ENCODE data around the gene UBR4. TPM values are rescaled to one million over a fixed set of nuclear protein-coding genes. Genes with fewer than 3 reads are reported as not detected.

UBR4 gene
- total RNA-seq, 6 experiments from 2014 or later, result 73.0 to 132 (median 90.1) TPM

DNA sequence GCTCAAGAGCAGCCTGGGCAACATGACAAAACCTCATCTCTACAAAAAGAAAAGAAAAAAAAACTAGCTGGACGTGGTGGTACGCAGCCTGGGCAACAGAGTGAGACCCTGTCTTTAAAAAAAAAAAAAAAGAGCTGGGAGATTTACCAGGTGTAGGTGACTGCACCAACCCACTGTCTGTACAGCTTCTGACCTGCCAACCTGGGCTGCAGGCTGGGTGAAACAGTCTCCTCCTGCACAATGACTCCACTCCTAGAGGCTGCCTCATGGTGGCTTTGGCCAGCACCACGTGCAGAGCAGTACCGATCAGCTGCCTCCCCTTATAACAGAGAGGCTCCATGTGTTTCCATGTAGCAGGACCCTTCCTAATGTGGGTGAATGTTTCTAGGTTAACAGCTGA is 45.2 kb upstream of the UBR4 start:
- Histone ChIP-seq H3K27ac (no peak overlapping the region), H3K9me3 (no peaks in the 10 kb centered on the region), H3K4me3 (no peak overlapping the region), H3K36me3 (peaks cover 0 to 33% (median 19%) of the 10 kb centered on the region in 4 donors), H3K4me1 (peaks cover 0 to 18% (median 6%) of the 10 kb centered on the region in 4 donors), H3K27me3 (no peaks in the 10 kb centered on the region)
- no peak for ATAC-seq
- intact Hi-C loops (cut with DNase I), result no loop called here
- no peak for DNase-seq
- 100% methylated on average over 2 of the region's 4 CpGs for WGBS (ENCODE audit: insufficient coverage, low coverage, low lambda C conversion rate, missing lambda C conversion rate)
- no peak for TF ChIP-seq POLR2A (IDR thresholded peaks at IDR 0.05)
- TF ChIP-seq, protein P1, sequence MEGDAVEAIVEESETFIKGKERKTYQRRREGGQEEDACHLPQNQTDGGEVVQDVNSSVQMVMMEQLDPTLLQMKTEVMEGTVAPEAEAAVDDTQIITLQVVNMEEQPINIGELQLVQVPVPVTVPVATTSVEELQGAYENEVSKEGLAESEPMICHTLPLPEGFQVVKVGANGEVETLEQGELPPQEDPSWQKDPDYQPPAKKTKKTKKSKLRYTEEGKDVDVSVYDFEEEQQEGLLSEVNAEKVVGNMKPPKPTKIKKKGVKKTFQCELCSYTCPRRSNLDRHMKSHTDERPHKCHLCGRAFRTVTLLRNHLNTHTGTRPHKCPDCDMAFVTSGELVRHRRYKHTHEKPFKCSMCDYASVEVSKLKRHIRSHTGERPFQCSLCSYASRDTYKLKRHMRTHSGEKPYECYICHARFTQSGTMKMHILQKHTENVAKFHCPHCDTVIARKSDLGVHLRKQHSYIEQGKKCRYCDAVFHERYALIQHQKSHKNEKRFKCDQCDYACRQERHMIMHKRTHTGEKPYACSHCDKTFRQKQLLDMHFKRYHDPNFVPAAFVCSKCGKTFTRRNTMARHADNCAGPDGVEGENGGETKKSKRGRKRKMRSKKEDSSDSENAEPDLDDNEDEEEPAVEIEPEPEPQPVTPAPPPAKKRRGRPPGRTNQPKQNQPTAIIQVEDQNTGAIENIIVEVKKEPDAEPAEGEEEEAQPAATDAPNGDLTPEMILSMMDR (IDR thresholded peaks at IDR 0.05), result no peak

DNA sequence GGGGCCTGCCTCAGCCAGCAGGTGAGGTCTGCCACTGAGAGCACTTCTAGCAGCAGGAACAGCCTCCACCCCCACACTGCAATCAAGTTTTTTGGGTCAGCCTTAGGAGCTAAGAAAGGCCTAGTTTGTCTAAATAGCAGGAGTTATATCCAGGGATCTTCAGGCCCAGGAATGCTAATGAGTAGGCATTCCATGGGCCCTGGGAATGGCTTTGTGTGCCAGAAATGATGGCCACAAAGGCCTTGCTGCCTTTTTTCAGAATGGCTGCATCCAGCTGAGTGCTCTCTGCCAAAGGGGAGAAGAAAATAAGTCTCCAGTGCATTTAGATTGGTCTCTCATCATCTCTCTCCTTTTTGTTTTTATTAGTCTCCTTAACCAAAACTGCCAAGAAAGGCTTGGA is 44.4 kb upstream of the UBR4 start:
- TF ChIP-seq, protein P1 (IDR thresholded peaks at IDR 0.05), result no peak
- TF ChIP-seq POLR2A (IDR thresholded peaks at IDR 0.05), result no peak
- no peak for DNase-seq
- Histone ChIP-seq H3K4me1 (peaks cover 0 to 18% (median 6%) of the 10 kb centered on the region in 4 donors), H3K4me3 (no peak overlapping the region), H3K27me3 (no peaks in the 10 kb centered on the region), H3K36me3 (peaks cover 0 to 25% (median 14%) of the 10 kb centered on the region in 4 donors), H3K27ac (no peak overlapping the region), H3K9me3 (no peaks in the 10 kb centered on the region)
- intact Hi-C loops (cut with DNase I), result no loop called here
- no peak for ATAC-seq

DNA sequence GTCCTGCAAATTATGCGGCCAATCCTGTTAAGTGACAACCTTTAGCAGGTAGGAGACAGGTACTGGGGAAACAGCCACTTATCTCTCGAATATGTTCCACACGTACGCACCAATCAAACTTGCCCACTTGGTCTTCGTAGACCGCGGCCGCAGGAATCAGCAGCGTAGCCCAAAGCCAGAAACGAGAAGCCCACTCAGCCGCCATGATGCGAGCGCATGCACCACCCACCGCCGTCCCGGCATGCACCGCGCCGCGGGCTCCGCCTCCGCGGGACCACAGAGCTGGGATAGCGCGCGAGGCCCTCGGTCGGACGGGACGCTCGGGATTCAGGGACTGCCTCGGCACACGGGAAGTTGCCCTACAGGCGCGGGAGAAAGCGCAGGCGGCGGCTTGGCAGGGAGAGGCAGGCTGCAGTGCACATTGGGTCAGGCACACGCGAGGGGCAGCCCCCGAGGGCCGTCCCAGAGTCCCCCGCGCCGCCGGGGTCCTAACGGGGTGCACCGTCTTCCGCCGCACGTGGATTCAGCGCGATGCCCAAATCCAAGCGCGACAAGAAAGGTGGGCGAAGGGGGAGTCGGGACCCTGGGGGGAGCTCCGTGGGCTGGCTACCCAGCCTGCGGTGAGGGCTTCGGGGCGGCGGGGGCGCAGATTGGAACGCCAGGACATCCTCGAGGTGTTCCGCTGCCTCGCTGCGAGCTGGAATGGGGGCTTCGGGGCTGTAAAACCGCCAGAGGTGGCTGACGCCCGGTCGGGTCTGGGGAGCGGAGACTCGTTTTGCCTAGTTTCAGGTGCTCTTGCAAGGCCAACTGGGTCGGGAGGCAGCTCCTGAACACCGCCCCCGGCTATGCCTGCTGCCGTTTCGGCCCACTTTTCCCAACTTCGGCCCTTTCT is 41.5 kb upstream of the UBR4 start, which contains the start of the genes EMC1 and MRTO4:
Gene EMC1, minus strand, starts transcription at position 220 of the 892 bp plus-strand sequence. Its CDS starts 15 bp downstream, at position 205.
Gene MRTO4, plus strand, starts transcription at position 501 of the 892 bp plus-strand sequence. Its CDS starts 31 bp downstream, at position 532.
- ATAC-seq (peak; percentile 91 to 95 (median 92)), DNase-seq (peak; percentile 89 to 92 (median 91))
- peak within 1 kb of the TSS; percentile 73 to 82 (median 81) for H3K4me3 ChIP-seq
- H3K9me3 ChIP-seq, result no peaks in the 10 kb centered on the region
- H3K36me3 ChIP-seq, result no peaks in the 10 kb centered on the region
- 0% methylated on average over 31 of the region's 81 CpGs for WGBS (ENCODE audit: insufficient coverage, low coverage, low lambda C conversion rate, missing lambda C conversion rate)
- intact Hi-C loops (cut with DNase I), result no loop called here
- peak within 1 kb of the TSS; percentile 93 to 98 (median 94) for H3K27ac ChIP-seq
- H3K4me1 ChIP-seq, result peaks cover 0 to 18% (median 6%) of the 10 kb centered on the region in 4 donors
- no peaks in the 10 kb centered on the region for H3K27me3 ChIP-seq
- peak; percentile 64 for TF ChIP-seq POLR2A (IDR thresholded peaks at IDR 0.05)
- TF ChIP-seq, protein P1 (IDR thresholded peaks at IDR 0.05), result no peak

DNA sequence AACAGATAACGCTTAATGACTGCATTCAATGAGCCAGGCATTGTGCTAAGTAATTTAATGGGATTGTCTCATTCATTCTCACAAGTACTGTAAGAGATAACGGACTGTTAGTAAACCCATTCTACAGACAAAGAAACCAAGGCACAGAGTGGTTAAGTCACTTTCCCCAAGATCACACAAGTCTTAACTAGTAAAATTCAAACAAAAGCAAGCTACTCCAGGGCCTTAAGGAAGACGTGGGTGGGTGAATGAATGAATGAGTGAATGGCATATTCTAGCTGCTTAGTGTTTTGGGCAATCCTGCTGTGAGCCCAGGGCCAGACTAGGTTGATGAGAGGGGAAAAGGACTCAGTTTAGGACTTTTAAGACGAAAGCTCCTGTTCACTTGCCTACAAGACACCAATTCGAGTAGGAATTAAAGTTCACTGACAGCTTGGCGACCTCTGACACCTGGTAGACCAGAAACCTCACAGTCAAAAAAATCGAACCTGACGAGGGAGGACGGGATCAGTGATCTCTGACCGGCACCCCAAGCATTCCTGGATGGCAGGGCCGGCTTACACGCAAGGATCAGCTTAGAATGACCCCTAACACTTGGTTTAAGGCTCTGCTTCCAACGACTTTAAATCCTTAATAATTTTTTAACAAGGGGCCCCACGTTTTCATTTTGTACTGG is 40.7 kb upstream of the UBR4 start:
- H3K4me3 ChIP-seq, result peak overlapping the region; percentile 73 to 82 (median 81)
- H3K4me1 ChIP-seq, result peaks cover 0 to 18% (median 6%) of the 10 kb centered on the region in 4 donors
- H3K27ac ChIP-seq, result peak overlapping the region; percentile 93 to 98 (median 94)
- WGBS (ENCODE audit: insufficient coverage, low coverage, low lambda C conversion rate, missing lambda C conversion rate), result 11% methylated on average over 10 of the region's 14 CpGs
- intact Hi-C loops (cut with DNase I), result no loop called here
- TF ChIP-seq, protein P1 (IDR thresholded peaks at IDR 0.05), result no peak
- no peak for TF ChIP-seq POLR2A (IDR thresholded peaks at IDR 0.05)
- ATAC-seq, result peak; percentile 8 to 19 (median 14)
- H3K36me3 ChIP-seq, result no peaks in the 10 kb centered on the region
- no peaks in the 10 kb centered on the region for H3K9me3 ChIP-seq
- no peaks in the 10 kb centered on the region for H3K27me3 ChIP-seq
- no peak for DNase-seq
